ENCODE data around the gene MACROD2.

MACROD2 gene

DNA sequence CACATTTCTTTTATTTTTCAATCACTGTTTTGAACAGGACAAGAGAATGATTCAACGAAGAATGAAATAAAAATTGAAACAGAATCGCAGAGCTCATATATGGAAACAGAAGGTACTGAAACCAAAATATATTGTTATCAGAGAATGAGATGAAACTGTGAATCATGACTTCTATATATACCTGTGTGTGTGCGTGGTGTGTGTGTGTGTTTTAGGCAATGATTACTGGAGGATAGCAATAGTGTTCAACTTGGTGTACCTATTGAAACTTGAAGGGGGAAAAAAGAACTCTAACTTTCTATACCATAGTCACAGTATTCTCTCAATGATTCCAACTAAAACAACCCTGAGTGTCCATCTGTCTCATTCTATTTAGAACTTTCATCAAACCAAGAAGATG lies 1991.4 kb downstream of the MACROD2 start:
- Histone ChIP-seq H3K9me3 (ENCODE audit: control insufficient read depth, insufficient read depth, low read length) (no peaks in the 10 kb centered on the region), H3K4me3 (ENCODE audit: low read depth, low read length) (no peak overlapping the region), H3K27me3 (ENCODE audit: control insufficient read depth, insufficient read depth, low read length) (no peaks in the 10 kb centered on the region), H3K36me3 (ENCODE audit: control insufficient read depth, insufficient read depth, low read length) (no peaks in the 10 kb centered on the region), H3K9ac (ENCODE audit: low read depth, low read length) (no peak overlapping the region), H3K4me1 (ENCODE audit: control insufficient read depth, insufficient read depth, low read length) (peaks cover 5% of the 10 kb centered on the region)

- H3K9ac ChIP-seq (ENCODE audit: low read depth, low read length): no peak overlapping the region
- peaks cover 5% of the 10 kb centered on the region for H3K4me1 ChIP-seq (ENCODE audit: control insufficient read depth, insufficient read depth, low read length)
- no peaks in the 10 kb centered on the region for H3K36me3 ChIP-seq (ENCODE audit: control insufficient read depth, insufficient read depth, low read length)
- H3K27me3 ChIP-seq (ENCODE audit: control insufficient read depth, insufficient read depth, low read length): no peaks in the 10 kb centered on the region
- no peak overlapping the region for H3K4me3 ChIP-seq (ENCODE audit: low read depth, low read length)
- H3K9me3 ChIP-seq (ENCODE audit: control insufficient read depth, insufficient read depth, low read length): no peaks in the 10 kb centered on the region
Measured at GRCh38 chr20:15991279-15991678, 1996.0 kb downstream of the MACROD2 start.

GRCh38 chr20:15992564-15992963 lies 1997.2 kb downstream of the MACROD2 start:
- no peaks in the 10 kb centered on the region for H3K4me1 ChIP-seq (ENCODE audit: control insufficient read depth, insufficient read depth, low read length)
- no peaks in the 10 kb centered on the region for H3K36me3 ChIP-seq (ENCODE audit: control insufficient read depth, insufficient read depth, low read length)
- H3K27me3 ChIP-seq (ENCODE audit: control insufficient read depth, insufficient read depth, low read length): no peaks in the 10 kb centered on the region
- no peak overlapping the region for H3K9ac ChIP-seq (ENCODE audit: low read depth, low read length)
- no peak overlapping the region for H3K4me3 ChIP-seq (ENCODE audit: low read depth, low read length)
- H3K9me3 ChIP-seq (ENCODE audit: control insufficient read depth, insufficient read depth, low read length): peaks cover 1% of the 10 kb centered on the region

DNA sequence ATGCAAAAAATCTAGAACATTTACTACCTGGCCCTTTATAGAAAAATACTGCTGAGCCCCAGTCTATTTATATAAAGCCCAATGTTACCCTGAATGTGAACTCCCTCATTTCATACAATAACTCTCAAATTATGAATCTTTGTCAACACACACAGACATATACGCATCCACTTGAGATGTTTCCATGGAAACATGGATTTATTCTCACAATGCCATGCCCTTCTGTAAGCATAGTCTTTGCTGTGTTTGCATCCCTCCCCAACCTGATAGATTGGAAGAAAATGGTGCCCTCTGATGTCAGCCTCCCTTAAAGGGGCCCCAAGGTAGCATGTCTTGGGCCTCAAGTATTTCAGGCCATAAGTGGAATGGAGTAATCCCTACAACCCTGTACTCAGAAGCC lies 2004.8 kb downstream of the MACROD2 start:
- H3K4me3 ChIP-seq (ENCODE audit: low read depth, low read length): no peak overlapping the region
- H3K27me3 ChIP-seq (ENCODE audit: control insufficient read depth, insufficient read depth, low read length): no peaks in the 10 kb centered on the region
- H3K4me1 ChIP-seq (ENCODE audit: control insufficient read depth, insufficient read depth, low read length): no peaks in the 10 kb centered on the region
- H3K9ac ChIP-seq (ENCODE audit: low read depth, low read length): no peak overlapping the region
- no peaks in the 10 kb centered on the region for H3K36me3 ChIP-seq (ENCODE audit: control insufficient read depth, insufficient read depth, low read length)
- H3K9me3 ChIP-seq (ENCODE audit: control insufficient read depth, insufficient read depth, low read length): peaks cover 3% of the 10 kb centered on the region

GRCh38 chr20:16001286-16001685 lies 2006.0 kb downstream of the MACROD2 start:
- H3K4me1 ChIP-seq (ENCODE audit: control insufficient read depth, insufficient read depth, low read length): peaks cover 10% of the 10 kb centered on the region
- H3K4me3 ChIP-seq (ENCODE audit: low read depth, low read length): no peak overlapping the region
- H3K9ac ChIP-seq (ENCODE audit: low read depth, low read length): no peak overlapping the region
- no peaks in the 10 kb centered on the region for H3K27me3 ChIP-seq (ENCODE audit: control insufficient read depth, insufficient read depth, low read length)
- H3K9me3 ChIP-seq (ENCODE audit: control insufficient read depth, insufficient read depth, low read length): peaks cover 3% of the 10 kb centered on the region
- H3K36me3 ChIP-seq (ENCODE audit: control insufficient read depth, insufficient read depth, low read length): no peaks in the 10 kb centered on the region

DNA sequence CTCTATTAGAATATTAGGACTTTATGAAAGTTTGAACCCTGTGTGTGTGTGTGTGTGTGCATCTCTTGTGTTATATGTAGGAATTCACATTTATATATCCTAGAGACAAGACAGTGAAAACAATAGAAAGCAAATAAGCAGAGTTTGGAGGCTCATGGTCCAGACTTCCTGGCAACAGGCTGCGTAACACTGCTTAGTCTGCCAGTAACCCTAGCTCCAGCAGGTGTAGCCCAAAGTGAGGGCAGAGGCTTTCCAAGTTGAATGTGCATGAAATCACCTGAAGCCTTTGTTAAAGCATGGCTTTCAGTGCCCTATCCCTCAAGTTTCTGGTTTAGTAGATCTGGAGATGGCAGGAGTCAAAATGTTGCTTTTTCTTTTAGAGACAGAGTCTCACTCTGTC lies 2008.0 kb downstream of the MACROD2 start:
- H3K27me3 ChIP-seq (ENCODE audit: control insufficient read depth, insufficient read depth, low read length): no peaks in the 10 kb centered on the region
- no peak overlapping the region for H3K9ac ChIP-seq (ENCODE audit: low read depth, low read length)
- H3K36me3 ChIP-seq (ENCODE audit: control insufficient read depth, insufficient read depth, low read length): no peaks in the 10 kb centered on the region
- H3K4me1 ChIP-seq (ENCODE audit: control insufficient read depth, insufficient read depth, low read length): peaks cover 16% of the 10 kb centered on the region
- no peak overlapping the region for H3K4me3 ChIP-seq (ENCODE audit: low read depth, low read length)
- H3K9me3 ChIP-seq (ENCODE audit: control insufficient read depth, insufficient read depth, low read length): no peaks in the 10 kb centered on the region

- peaks cover 16% of the 10 kb centered on the region for H3K4me1 ChIP-seq (ENCODE audit: control insufficient read depth, insufficient read depth, low read length)
- no peaks in the 10 kb centered on the region for H3K9me3 ChIP-seq (ENCODE audit: control insufficient read depth, insufficient read depth, low read length)
- no peaks in the 10 kb centered on the region for H3K27me3 ChIP-seq (ENCODE audit: control insufficient read depth, insufficient read depth, low read length)
- no peak overlapping the region for H3K9ac ChIP-seq (ENCODE audit: low read depth, low read length)
- no peak overlapping the region for H3K4me3 ChIP-seq (ENCODE audit: low read depth, low read length)
- no peaks in the 10 kb centered on the region for H3K36me3 ChIP-seq (ENCODE audit: control insufficient read depth, insufficient read depth, low read length)
Measured at GRCh38 chr20:16004108-16004854, 2009.0 kb downstream of the MACROD2 start.

DNA sequence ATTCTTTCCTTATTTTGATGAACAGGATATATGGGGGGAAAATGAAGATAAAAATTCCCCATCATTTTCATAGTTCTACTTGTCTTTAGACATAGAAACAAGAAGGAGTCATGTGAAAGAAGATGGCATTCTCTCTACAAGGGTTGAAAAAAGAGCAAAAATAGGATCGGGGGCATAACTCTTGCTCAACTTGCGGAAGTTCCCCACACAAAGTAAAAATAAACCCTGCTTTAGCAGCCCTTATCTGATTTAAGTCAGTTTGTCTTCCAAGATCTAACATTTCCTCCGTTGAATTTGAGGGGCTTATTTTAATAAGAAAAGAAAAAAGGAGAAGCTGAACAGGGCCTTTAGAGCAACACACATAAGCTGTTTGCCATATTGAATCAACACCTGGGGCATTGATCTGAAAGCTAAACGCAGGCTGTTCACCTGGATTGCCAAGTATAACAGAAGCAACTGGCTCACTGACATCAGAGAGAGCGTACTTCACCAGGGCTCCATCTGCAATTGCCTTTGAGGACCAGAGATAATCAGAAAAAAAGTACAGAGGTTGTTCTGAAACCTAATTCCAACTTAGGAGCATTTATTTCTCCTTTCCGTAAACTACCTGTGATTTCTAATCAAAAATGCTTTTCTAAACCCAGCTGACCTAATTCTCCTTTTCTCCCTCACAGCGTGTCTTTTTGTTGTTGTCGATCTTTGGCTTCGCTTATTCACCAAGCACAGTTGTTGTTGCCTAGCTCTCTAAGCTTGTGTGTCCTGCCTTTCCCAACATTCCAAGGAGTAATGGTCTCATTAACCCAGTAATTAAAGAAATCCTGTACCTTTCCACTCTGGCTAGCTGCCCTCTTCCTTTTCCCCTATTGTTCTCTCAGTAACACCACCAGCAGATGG lies 2010.0 kb downstream of the MACROD2 start:
- no peak overlapping the region for H3K9ac ChIP-seq (ENCODE audit: low read depth, low read length)
- no peaks in the 10 kb centered on the region for H3K27me3 ChIP-seq (ENCODE audit: control insufficient read depth, insufficient read depth, low read length)
- no peaks in the 10 kb centered on the region for H3K9me3 ChIP-seq (ENCODE audit: control insufficient read depth, insufficient read depth, low read length)
- peaks cover 16% of the 10 kb centered on the region for H3K4me1 ChIP-seq (ENCODE audit: control insufficient read depth, insufficient read depth, low read length)
- H3K36me3 ChIP-seq (ENCODE audit: control insufficient read depth, insufficient read depth, low read length): no peaks in the 10 kb centered on the region
- H3K4me3 ChIP-seq (ENCODE audit: low read depth, low read length): no peak overlapping the region

GRCh38 chr20:16005915-16006493 lies 2010.7 kb downstream of the MACROD2 start:
- Histone ChIP-seq H3K4me1 (ENCODE audit: control insufficient read depth, insufficient read depth, low read length) (peaks cover 16% of the 10 kb centered on the region), H3K27me3 (ENCODE audit: control insufficient read depth, insufficient read depth, low read length) (no peaks in the 10 kb centered on the region), H3K9me3 (ENCODE audit: control insufficient read depth, insufficient read depth, low read length) (no peaks in the 10 kb centered on the region), H3K9ac (ENCODE audit: low read depth, low read length) (no peak overlapping the region), H3K4me3 (ENCODE audit: low read depth, low read length) (no peak overlapping the region), H3K36me3 (ENCODE audit: control insufficient read depth, insufficient read depth, low read length) (no peaks in the 10 kb centered on the region)

- no peak overlapping the region for H3K4me3 ChIP-seq (ENCODE audit: low read depth, low read length)
- H3K4me1 ChIP-seq (ENCODE audit: control insufficient read depth, insufficient read depth, low read length): peaks cover 16% of the 10 kb centered on the region
- no peaks in the 10 kb centered on the region for H3K27me3 ChIP-seq (ENCODE audit: control insufficient read depth, insufficient read depth, low read length)
- no peak overlapping the region for H3K9ac ChIP-seq (ENCODE audit: low read depth, low read length)
- no peaks in the 10 kb centered on the region for H3K9me3 ChIP-seq (ENCODE audit: control insufficient read depth, insufficient read depth, low read length)
- H3K36me3 ChIP-seq (ENCODE audit: control insufficient read depth, insufficient read depth, low read length): no peaks in the 10 kb centered on the region
Measured at GRCh38 chr20:16007164-16007563, 2011.8 kb downstream of the MACROD2 start.

DNA sequence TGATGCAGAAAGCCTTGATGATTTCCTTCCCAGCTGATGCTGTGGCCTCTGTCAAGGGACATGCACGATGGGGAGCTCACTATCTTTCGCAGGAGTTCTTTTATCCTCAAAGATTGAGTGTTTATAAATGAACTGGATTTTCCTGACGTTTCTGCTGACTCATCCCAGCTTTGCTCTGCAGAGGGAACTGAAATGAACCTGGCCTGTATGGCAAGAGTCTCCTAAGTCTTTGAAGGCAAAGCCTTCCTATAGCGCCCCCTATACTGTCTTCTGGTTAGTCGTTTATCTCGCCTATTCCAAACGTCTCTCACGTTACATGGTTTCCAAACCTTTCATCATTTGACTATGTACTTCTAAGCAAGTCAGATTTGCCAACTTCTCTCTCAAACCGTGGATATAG lies 2012.6 kb downstream of the MACROD2 start:
- H3K9me3 ChIP-seq (ENCODE audit: control insufficient read depth, insufficient read depth, low read length): no peaks in the 10 kb centered on the region
- H3K27me3 ChIP-seq (ENCODE audit: control insufficient read depth, insufficient read depth, low read length): no peaks in the 10 kb centered on the region
- no peak overlapping the region for H3K4me3 ChIP-seq (ENCODE audit: low read depth, low read length)
- no peak overlapping the region for H3K9ac ChIP-seq (ENCODE audit: low read depth, low read length)
- H3K36me3 ChIP-seq (ENCODE audit: control insufficient read depth, insufficient read depth, low read length): no peaks in the 10 kb centered on the region
- peaks cover 16% of the 10 kb centered on the region for H3K4me1 ChIP-seq (ENCODE audit: control insufficient read depth, insufficient read depth, low read length)

All from iPS-15b (cell line).